SIG-M5 treated with dmso at 0.1 percent for 504 hours (cell line): Measurements from ENCODE around the gene SERPINB6.
"Not testable (repeated sequence)": the region's sequence is repeated elsewhere in the genome, so short reads cannot be mapped to it uniquely, and the experiment has no call there.

Experiments
- DNase-seq: peaks from one replicate; lab custom pipeline; 2025; ENCODE audit not compliant: unreplicated experiment; lab: John Stamatoyannopoulos, UW

The SERPINB6 gene

DNA sequence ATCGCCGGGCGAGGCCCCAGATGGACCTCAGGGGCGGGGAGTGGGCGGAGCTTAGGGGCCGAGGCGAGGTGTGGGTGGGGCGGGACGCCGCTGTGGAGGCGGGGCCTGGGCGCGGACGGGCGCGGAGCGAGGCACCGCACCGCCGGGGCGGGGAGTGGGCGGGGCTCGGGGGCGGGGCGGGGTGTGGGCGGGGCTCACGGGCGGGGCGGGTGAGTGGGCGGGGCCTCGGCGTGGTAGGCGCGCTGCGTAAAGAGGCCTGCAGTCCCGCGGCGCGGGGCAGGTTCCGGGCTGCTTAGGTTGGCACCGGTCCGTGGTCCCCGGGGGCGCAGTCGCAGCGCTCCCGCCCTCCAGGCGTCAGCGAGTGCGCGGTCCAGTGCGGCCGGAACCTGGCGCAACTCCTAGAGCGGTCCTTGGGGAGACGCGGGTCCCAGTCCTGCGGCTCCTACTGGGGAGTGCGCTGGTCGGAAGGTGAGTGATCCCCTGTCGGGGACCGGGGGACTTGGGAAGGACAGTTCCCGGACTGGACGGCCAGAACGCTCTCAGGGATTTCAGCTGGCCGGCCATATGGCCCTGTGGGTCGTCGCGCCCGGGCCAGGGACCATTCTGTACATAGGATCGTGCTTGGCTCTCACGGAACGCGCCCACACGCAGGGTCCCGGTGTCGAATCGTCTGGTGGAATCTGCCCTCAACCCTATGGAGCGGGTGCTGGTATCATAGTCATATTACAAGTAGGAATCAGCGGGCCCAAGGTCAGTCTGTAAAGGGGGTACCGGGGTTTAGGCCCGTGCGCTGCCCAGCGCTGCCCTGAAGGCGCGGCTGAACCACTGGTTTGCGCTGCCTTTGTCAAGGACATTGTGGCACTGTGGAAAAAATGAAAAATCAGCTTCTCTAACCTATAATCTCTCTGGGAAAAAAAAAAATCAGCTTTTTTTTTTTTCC lies 28.5 kb upstream of the SERPINB6 start, which contains the start of gene NQO2:
TSS of gene NQO2 (plus strand) at position 277 of the 940 bp plus-strand sequence. CDS start 6,659 bp downstream, outside the sequence.
- DNase-seq = peak; percentile 62

DNA sequence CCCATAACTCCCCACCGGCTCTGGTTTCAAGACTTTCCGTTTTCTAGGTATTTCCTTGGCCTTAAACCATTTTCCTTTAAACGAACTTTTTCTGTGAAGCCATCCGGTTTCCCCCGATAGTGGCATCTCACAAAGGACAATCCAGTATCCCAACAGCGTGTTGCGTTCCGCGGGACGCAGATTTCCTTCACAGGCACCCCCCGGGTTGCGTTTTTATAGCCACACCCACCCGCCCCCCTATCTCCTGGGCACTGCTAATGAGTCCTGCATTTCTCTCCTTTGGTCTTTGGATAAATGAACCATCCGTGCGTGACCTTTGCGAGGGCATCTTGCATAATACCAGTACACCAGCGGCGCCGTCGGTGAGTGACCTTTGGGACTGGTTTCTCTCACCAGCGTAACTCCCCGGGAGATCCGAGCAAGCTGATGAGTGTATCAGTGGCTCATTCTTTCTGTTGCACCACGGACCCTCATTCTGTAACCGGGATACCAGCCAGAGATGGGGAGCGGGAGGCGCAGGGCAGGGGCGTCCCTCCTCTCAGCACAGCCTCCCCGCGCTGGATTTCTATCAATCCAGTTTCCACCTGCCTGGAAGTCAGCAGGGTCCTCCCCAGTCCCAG lies 27.7 kb upstream of the SERPINB6 start:
- peak; percentile 62 for DNase-seq

DNA sequence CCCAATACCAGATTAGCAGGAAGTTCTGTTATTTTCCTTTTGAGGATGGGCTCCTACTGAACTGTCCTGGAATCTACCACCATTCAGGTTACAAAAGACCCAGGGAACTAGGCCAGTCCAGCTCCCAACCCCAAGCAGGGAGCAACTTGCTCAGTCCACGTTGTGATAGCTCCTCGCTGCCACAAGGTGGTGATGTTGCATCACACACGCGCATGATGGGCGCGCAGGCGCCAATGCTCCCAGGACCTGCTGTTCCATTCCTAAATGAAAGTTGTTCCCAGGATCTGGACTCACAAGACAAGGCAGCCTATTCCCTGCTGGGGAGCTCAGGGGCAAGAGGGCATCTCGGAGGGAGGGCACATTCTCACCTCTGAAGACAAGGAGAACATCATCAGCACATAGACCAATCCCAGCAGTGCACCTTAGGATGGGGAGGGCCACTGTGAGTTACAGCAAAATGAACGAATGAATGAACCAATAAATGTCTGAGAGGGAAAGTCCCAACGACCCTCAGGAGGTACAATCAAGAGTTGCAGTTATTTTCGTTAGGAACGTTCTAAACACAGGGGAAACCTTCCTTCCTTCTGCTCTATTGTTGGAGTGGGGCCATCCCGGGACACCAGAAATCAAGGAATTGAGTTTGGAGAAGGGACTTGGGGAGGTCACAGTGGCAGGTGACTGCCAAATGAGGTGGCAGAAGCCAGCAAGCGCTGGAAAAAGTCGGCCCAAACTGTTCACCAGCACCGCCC lies 27.1 kb upstream of the SERPINB6 start:
- not testable (repeated sequence) for DNase-seq

DNA sequence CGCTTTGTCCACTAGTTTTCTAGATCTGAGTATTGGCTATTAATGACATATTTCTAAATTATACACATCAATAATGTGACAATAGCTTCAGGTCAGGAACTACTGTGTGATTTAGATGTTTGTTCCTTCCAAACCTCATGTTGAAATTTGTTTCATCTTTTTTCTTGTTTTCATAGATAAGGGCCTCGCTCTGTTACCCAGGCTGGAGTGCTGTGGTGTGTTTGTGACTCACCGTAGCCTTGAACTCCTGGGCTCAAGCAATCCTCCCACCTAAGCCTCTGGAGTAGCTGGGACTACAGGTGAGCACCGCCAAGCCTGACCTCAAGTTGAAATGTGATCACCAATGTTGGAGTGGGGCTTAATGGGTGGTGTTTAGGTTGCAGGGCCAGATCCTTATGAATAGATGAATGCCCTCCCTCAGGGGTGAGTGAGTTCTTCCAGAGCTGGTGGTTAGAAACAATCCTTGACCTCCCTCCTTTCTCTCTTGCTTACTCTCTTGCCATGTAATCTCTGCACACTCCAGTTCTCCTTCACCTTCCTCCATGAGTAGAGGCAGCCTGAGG lies 22.5 kb upstream of the SERPINB6 start:
- no peak for DNase-seq

DNA sequence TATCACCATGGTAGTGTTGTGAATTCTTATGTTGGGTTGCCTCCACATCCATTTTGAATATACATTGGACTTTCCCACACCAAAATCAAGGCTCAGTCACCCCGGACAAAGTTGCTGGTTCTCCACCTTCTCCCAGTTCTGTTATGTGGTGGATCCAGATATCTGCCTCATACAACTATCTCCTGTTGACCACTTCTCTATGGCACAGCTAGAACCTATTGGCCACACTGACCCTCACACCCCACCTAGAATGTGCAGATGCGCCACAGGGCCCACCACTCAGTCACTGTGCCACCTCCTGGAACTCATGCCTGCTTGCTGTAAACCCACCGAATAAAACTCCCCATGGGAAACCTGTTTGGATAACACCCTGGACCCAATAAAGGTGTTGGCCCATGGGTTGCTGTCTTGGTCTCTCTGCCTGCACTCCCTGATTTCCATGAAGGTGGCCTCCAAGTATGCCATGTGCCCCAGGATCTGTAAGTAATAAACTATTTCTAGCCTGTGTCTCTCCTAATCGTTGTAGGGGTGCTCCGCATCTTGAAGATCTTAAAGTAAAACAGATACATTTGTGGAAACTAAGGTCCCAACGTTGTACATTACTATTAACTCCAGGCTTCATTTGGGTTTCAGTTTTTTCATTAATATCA lies 21.1 kb upstream of the SERPINB6 start:
- no peak for DNase-seq

DNA sequence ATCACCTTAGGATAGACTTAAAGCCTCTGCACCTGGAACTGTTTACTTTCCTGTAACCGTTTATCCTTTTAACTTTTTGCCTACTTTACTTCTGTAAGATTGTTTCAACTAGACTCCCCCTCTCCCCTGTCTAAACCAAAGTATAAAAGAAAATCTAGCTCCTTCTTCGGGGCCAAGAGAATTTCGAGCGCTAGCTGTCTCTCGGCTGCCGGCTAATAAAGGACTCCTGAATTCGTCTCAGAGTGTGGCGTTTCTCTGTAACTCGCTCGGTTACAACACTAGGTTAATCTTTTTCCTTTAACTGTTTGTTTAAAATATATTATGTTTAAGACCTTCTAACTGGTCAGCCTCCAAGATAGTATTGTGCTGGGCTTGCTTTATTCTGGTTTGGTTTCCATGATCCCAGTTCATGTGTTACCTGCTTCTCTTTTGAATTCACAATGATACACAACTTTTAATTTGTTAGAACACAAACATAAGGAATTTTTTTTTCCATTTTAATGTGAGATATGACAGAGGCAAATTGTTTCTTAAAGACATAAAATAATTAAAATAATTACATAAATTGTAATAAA lies 19.7 kb upstream of the SERPINB6 start:
- DNase-seq = no peak

DNA sequence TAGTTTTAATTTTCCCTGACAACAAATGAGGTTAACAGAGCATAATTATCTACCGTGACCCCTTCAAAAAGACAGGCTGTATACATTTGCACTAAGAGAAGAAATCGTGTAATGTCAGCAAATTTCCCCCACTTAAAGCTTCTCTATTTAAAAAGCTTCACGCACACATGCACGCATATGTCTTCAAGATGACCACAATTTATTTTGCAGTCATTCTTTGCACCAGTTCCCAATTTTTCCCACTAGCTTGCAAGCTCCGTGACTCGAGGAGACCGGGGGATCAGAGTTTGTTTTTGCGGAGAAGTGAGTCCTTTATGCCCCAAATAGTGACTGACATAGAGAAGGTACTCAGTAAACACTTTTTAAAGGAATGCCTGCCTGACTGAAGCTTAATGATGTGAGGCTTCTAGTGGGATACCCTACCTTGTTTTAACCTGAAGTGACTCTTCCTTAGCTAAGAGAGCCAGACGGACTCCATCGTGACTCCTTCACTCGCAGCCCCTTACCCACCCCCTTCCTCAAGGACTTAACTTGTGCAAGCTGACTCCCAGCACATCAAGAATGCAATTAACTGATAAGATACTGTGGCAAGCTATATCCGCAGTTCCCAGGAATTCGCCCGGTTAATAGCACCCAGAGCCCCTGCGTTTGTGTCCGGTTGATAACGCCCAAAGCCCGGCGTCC lies 19.0 kb upstream of the SERPINB6 start:
- DNase-seq = no peak

DNA sequence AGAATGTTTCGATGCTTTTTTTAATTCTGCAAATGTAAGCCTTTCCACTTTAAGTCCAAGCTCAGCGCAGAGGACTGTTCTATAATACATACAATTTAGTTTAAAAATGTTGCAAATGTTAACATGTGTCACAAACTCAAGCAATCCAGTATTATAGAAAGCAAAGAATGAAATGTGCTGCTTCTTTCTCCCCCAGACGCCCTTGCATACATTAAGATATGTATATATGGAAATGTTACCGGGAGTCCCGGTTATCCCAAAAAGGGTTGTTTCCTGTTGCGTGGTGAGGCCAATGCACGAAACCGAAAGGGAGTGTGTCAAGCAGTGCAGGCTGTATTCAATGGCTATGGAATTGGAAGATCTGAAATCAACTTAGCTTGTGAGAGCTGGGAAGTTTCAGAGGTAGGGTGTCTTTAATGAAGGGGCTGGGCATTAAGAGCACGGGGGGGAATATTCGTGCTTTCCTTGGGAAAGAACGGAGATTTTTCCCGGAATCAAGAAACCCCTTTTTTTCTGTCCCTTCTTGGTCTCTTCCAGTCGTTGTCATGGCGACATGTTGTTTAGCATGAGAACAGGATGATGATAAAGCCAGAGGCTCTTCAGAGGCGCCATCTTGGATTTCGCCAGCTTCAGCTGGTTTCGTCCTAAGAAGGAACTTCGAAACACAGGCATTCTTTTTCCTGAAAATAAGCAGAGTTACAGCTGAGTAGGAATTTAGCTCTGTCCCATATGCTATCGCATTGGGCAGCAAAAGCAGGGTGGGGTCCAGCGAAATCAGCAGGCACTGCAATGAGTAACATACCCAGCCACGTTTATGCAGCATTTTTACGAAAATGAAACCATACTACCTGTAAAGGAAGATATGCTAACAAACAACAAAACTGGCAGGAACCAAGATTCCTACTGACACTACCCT lies 18.2 kb upstream of the SERPINB6 start:
- peak; percentile 91 for DNase-seq

DNA sequence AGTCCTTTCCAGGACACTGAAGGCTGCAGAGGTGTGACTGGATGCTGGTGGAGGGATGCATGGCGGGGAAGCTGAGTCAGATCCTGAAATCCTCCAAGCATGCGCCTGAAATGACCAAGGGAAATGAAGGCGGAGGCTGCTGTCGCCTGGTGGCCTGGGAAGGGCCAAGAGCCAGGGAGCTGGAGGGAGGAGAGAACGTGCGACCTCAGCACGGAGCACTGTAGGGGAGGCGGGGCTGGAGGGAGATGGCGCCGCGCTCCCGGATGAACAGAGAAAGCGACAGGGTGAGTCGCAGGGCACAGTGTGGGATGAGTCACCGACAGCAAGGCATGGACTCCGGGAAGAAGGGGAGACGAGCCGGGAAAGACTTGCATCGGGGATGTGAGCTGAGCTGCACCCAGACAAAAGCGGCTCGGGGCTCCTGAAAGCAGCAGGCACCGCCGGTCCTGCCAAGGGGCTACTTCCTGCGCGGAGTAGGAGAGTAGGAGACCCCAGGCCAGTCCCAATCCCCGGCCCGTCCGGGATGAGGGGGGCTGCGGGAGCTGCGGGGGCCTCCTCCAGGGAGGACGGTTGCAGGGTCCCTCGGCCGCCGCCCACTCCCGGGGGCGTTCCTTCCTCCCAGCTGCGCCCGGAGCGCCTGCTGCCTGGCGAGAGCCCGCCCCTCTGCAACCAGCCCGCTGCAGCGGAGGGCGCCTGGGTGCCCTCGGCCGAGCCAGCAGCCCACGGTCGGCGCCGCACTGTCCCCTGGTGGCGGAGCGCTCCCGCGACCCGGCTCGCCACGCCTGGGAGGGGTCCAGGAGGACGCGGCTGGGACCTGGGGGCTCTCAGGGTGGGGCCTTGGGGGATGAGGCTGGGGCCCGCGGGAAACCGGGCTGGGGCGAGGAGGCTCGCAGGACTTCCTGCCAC lies 17.3 kb upstream of the SERPINB6 start:
- peak; percentile 70 for DNase-seq

DNA sequence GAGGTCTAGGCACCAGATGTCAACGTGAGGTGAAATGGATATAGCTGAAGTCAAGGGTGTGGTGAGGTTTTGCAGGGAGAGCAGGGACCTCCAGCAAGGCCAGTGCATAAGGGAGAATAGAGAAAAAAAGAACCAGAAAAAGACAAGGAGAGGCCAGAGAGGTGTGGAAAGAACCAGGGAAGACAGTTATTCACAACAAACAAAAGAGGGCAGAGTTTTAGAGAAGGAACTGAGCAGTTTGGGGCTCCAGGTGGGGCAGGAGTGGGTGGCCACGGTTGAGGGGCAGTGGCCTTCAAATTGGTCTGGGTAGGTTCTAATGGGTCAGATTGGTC lies 16.7 kb upstream of the SERPINB6 start:
- DNase-seq = no peak

DNA sequence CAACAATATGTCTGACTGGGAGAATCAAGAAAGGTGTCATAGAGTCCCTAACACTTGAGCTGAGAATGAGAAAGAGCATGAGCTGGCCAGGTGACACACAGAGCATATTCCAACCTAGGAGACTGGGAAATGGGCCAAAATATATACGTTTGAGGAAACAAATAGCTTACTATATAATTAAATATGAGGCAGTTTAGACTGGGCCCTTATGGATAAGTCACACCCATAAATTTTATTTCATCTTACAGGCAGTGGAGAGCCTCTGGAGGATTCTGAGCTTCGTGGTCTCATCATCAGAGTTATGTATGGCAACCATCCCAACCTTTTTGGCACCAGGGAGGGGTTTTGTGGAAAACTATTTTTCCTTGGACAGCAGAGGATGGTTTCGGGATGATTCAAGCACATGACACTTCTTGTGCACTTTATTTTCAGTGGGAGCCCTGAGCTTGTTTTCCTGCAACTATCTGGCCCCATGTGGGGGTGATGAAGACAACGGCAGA lies 15.4 kb upstream of the SERPINB6 start:
- no peak for DNase-seq

DNA sequence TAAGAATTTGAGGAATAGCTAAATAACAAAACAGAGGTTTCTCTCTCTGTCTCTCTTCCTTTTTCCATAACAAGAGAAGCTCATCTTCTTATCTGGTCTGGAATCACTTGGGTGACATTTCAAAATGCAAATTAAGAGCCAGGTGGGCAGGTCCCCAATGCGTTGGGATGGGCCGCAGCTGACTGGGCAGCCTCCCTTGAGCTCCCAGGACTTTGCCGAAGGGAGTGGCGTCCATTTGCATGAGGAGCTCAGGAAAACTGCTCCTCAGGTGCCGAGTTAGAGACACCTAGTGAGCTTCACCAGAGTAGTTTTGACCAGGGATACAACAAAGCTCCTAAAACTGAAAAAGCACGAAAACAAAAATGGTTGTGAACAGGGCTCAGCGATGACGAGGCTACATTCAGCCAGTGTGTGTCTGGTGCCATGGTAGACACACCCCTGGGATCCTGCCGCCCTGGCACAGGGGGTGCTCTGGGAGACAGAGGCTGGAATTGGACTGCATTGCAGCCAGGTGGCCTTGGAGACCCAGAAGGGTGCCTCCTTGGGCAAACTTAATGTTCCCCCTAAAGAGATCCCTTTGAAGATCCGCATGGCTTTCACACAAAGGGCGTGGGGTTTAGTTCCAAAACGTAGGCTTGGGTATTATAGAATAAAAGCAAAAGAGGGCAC lies 13.5 kb upstream of the SERPINB6 start:
- no peak for DNase-seq

DNA sequence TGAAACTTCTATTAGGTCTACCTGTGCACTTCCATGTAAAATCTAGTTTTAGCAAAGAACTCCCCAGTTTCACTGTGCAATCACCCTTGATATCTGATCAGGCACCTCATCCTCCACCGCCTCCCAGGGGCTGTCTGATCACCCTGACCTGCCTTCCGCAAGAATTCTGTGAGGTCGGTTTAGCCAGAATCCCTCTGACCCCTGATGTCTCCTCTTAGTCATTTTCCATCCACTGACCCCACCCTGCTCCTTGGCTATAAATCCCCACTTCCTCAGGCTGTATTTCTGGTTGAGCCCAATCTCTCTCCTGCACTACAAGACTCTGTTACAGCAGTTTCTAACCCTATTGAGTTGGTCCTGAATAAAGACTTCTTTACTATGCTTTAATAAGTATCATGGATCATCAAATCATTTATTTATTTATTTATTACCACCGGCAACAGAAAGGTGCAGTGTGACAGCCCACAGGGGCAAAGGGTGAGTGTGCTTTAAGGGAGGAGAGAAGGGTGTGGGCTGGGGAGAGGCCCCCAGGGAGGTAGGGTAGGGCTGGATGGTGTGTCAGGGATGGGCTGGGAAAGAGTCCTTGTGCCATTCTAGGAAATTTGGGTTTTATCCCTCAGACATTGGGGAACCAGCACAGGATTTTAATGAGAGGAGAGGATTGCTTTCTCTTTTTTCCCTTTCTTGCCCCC lies 11.2 kb upstream of the SERPINB6 start:
- DNase-seq = no peak

DNA sequence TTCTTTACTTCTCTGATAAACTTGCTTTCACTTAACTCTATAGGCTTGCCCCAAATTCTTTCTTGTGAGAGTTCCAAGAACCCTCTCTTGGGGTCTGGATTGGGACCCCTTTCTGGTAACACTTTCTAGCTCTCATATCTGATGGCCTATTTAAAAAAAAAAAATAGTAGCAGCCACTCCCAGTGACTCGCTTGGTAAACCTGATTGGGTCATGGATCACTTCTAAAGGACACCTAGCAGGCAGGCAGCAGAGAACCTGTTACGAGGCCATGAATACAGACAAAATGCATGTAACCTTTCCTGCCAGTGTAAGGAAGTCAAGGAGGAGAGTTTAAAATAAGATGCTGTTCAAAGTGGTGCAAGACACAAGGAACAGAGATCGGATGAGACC lies 9.1 kb upstream of the SERPINB6 start:
- no peak for DNase-seq

DNA sequence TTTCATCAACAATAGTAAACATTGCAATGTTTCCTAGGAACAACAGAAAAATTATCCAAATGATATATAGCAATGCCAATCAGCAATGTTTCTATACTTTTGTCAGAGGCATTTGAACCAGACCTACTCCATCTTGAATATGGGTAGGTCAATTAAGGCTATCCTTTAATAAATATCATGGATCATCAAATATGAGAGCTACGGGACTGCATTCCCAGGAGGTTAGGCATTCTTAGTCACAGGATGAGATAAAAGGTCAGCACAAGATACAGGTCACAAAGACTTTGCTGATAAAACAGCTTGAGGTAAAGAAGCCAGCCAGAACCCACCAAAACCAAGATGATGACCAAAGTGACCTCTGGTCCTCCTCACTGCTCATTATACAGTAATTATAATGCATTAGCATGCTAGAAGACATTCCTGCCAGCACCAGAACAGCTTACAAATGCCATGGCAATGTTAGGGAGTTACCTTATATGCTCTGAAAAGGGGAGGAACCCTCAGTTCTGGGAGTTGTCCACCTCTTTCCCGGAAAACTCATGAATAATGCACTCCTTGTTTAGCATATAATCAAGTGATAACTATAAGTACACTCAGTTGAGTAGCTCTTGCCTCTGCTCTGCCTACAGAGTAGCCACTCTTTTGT lies 8.6 kb upstream of the SERPINB6 start:
- DNase-seq = no peak

DNA sequence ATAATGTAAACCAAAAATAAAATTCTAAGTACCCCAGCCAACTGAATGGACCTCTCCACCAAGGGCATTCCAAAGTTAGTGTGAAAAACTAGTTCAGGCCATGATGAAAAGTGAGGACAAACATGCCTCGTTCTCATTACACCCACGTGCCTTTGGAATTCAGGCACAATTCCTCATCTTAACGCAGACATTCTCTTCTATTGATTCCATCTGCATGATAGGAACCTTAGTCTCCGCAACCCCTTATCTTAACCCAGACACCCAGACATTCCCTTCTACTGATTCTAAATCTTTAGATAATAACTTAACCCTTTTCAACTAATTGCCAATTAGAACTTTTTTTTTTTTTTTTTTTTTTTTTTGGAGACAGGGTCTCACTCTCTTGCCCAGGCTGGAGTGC lies 7.6 kb upstream of the SERPINB6 start:
- DNase-seq = no peak
